KBM-7 (cell line): ENCODE data around the gene FBXL17.

Experiments used
- DNase-seq: peaks from one replicate; pipeline ENCODE4 v3.0.0-alpha.2; 2015
- in situ Hi-C: fragments of 300-500 bp; cut with MboI; formaldehyde crosslinking; loops from 2 replicates; pipeline ENCODE4 v1.14.3; 2020; ENCODE audit warnings: low sequenced_read_pairs, low pct_unique_long_range_greater_than_20kb, mixed read lengths

The FBXL17 gene

DNA sequence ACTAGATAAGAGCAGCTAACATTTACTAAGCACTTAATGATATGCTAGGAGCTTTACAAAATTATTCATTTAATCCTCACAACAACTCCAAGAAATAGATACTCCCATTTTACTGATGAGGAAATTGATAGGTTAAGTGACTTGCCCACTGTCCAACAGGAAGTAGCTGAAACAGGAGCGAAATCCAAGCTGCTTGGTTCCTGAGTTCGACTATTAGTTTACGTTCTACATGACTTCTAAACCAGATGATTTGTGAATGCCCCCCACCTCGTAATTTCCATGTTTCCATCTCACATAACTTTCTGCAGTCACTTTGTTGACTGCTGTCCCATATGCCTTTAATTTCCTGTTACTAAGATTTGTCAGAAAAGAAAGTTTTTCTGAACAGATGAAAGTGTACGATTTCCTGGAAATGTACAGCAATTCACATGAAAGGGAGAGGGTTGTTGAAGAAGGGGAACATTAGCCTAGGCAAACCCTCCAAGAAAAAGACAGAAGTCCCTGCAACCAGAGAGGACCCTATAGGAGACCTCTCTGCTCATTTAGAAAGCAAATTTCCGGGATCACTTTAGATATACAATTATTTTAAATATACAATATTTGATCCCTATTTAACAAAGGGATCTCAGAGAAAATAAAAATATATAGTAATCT lies 432.1 kb downstream of the FBXL17 start:
- in situ Hi-C loops = no loop called here
- peak; percentile 12 for DNase-seq

DNA sequence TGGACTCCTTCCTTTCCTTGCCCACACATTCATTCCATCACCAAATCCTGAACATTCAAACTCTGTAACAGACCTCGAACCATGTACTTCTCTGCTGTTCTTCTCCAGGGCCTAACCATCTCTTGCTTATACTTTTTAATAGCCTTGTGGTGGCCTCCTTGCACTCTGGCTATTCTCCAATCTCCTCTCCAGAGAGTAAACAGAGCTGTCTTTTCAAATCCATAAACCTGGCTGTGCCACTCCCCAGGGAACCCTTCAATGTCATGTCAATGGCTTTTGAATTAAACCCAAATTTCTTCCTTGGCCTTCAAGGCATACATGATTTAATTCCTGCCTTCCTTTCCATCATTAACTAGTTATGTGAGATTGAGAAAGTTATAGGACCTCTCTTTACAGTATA lies 433.5 kb downstream of the FBXL17 start:
- DNase-seq = no peak

DNA sequence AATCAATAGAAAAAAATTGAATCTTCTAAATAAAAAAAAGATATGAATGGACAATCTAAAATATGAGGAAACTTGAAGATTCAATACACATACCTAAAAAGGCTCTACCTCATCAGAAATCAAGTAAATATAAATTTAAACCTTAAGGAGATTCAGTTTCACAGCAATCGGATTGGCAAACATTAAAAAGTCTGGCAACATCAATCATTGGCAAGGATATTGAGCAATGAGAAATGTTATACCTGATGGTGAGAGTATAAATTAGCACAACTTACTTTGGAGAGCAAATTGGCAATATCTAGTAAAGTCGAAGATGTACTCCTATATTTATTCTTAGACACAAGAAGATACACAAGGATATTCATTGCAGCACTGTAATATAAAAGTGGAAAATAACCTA lies 436.8 kb downstream of the FBXL17 start:
- in situ Hi-C loops = no loop called here
- no peak for DNase-seq

More for the DNA sequence above, 433.5 kb downstream of the FBXL17 start:
- in situ Hi-C loops = no loop called here

DNA sequence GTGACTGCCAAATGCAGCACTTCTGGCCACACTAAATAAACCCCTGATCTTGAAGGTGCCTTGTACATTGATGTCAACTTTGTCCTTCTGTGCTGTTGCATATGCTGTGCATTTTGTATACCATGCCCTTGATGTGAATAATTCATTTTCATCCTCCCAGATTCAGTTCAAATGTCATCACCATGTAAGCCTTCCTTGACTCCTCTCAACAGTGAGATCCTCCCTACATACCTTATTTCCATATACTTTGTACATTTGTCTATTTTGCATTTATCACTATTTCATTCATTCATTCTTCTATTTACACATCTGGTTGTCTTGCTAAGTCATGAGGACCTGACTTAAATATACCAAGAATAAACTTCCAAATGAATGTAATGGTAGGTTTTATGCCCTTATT lies 438.0 kb downstream of the FBXL17 start:
- in situ Hi-C loops = no loop called here
- DNase-seq = no peak

DNA sequence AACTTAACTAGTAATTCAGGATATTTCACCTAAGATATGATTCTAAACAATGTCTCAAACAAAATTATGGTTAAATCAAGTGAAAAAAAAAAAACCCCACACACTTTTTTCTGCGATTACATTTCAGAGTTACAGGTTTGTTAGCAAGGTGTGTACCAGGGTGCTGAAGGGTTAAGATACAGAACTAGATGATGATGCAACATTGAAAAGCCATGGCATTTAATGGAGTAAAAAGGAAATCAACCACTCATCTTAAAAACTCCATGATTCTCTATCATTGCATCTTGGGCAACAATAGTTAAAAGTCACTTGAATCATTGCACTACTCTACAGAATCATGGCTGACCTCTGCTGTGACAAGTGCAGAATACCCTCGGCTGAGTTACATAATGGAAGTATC lies 440.9 kb downstream of the FBXL17 start:
- DNase-seq = no peak
- in situ Hi-C loops = no loop called here

DNA sequence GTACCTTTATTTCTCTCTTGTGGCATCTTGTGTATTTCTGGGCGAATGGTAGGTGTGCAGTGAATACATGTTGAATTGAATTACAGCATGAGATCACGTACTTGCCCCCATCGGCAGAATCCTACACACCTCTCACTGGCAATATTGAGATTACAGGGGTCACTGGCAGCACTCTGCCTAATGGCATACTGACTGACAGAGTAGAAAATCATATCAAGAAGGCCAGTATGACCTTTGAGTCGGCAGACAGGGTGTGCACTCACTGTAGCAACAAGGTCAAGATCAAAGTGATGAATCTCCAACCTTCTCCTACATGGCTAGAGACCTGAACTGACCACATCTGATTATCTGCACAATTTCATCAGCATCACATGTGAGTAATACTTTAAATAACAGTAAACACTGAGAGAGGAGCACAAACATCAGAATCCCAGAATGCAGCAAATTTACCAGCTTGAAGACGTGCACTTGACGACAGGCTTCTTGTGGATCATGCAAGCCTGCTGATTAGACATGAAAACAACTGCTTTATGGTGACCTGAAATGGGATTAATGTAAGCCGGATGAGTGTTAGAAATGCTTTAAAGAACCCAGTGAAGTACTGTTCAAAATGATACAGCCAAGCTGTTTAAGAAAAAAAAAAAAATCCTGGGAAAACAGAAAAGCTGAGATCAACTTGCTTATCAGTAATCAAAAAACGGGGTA lies 444.1 kb downstream of the FBXL17 start:
- in situ Hi-C loops = no loop called here
- DNase-seq = no peak

DNA sequence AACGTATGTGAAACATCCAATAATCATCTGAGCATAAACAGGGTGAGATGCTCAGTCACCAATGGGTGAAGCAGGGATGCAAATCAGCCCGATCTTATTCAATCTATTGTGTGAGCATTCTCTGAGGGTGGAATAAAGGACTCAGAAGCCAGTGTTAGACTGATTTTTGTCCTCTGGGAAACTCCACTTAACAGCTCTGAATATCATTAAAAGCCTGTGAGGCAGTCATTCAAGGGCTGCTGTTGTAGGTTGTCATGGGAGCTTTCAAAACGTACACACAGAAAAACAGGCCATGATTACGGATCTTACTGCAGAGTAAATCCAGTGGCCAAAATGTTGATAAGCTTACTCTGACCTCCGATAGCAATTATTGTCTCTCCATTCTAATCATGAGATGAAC lies 444.7 kb downstream of the FBXL17 start:
- no peak for DNase-seq
- in situ Hi-C loops = no loop called here

DNA sequence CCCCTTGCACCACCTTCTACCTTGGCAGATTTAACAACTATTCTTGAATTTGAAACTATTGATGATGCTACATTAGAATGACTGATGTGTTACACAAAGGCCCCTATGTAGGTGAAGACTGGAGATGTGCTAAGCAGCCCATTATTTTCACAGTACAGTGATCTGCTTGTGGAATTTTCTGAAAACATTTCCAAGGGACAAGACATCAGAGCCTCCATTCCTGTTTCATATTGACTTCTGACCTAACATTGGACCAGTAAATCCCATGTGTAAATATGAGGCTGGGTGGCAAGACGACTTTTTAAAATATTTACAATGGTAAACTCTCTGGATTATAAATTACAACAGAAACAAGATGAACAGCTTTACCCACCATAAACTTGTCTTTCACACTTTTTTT lies 445.4 kb downstream of the FBXL17 start:
- in situ Hi-C loops = no loop called here
- DNase-seq = no peak

DNA sequence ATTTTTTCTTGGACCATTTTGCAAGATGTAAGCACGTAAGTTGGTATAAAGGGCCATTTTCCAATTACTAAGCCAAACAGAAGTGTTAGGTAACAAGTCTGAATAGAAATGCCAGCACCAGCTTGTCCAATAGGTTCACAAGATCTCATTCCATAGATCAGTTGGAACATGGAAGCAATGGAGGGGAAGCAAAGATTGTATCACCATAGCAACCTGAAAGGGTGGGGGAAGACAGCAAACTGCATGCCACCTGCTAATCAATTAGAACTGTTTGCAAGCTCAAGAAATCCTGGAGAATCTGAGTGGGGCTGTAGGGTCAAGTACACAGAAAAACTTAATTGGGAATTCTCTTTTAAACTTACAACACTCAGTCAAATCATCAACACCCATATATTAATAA lies 446.3 kb downstream of the FBXL17 start:
- DNase-seq = no peak
- in situ Hi-C loops = no loop called here

DNA sequence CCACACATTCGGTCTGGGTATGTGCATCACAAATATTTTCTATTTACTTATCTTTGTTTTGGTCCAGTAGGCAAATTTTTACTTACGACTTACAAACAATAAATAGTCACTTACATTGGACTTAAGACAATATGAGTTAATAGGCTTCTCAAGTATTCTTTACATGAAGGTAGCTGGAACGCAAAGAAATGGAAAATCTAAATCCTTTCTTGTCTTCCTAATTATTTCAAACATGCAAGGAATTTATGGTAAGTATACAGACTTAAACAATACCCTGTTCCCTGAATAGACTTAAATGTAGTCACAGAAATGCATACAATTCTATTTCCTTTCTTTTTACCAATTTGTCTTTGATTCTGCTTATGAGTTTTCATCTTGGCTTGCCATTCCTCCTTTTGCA lies 448.6 kb downstream of the FBXL17 start:
- DNase-seq = no peak
- in situ Hi-C loops = no loop called here

DNA sequence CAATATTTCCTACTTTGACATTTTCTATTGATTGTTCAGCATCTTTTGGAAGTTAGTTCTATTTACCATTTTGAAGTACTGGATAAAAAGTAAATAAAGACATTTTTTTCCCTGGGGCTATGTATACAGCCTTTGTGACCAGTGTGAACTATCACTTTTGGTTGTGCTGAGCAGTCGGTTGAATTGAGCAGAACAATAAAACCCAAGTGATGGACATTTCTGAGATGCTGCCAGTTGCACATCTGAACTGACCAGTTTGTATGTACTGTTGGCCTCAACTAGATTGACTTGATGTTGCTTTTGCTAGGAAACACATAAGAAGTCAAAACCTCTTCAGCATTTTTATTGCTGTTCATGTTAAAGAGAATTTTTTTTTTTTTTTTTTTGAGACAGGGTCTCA lies 451.0 kb downstream of the FBXL17 start:
- in situ Hi-C loops = no loop called here
- no peak for DNase-seq

DNA sequence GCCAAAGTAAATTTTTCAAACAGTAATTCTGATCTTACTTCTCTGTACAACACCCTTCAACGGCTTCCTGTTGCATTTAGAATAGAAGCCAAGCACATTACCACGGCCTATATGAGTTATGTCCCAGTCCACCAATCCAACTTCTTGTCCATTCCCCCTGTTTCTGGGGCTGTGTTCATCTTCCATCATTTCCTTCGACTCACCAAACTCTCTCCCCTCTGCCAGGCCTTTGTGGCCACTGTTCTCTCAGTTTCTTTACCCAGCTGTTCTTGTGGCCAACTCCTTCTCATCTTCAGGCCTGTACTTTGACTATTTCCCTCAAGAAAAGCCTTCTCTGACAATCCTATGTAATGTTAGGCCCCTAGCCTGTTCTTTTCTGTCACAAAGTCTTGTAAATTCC lies 451.8 kb downstream of the FBXL17 start:
- DNase-seq = no peak
- in situ Hi-C loops = no loop called here

DNA sequence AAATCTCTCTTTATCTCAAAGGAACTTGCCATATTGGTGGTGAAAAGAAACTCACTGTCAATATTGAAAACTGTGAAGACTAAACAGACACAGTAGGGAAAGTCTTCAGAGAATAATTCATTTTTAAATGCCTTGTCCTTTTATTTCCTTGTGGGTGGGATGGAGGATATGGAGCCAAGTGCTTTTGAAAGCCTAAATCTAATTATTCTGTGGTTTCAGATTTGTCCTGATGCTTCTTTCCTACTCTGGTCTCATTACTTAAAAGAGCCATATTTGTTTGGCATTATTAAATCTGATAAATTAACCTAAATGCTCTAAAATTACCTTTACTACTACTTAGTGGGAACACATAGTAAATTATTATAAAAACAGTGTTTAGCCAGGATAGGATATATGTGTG lies 452.8 kb downstream of the FBXL17 start:
- DNase-seq = no peak
- in situ Hi-C loops = no loop called here

DNA sequence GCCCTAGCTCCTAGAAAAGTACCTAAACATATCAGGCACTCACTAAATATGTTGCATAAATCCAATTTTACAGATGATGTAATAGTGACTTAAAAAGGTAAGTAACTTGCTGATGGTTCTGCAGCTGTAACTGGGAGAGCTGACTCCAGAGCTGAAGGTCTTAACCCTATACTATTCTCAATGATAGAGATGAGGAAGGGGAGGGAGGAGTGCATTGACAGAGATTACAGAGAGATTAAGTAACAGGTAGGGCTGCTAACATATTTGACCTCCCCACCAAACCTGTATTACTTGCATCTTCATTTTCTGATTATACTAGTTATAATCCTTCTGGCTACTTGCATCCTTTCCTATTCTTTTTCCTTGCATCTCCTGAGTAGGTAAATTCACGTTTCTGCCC lies 455.8 kb downstream of the FBXL17 start:
- in situ Hi-C loops = no loop called here
- DNase-seq = no peak

DNA sequence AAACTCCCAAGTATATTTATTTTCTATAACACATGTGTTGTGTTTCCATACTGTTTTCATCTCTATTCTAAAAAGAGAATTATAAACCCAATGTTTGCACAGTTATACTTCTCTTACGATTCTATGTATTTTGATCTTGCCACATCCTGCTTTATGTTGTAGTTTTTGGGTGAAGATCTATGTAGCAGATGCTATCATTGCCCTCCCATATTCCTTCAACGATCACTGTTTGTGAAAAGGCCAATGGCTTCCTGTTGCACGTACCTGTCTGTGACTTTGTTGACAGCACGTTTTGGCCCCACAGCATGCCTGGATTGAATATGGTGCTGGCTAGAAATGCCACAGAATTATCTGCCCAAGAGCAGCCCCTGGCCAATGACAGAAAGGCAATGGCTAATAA lies 456.7 kb downstream of the FBXL17 start:
- in situ Hi-C loops = no loop called here
- DNase-seq = no peak

DNA sequence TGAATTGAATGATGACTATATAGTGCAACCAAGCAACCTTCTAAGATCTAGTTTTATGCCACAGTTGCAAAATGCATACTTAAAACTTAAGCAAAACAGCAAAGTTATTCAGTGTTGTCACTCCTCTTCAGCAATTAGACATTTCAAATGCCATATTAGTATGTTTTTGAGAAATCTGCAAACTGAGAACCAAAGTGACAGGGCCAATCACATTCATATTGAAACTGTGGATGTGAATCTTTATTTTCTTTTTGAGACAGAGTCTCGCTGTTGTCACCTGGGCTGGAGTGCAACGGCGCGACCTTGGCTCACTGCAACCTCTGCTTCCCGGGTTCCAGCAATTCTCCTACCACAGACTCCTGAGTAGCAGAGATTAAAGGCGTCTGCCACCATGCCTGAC lies 461.9 kb downstream of the FBXL17 start:
- in situ Hi-C loops = no loop called here
- DNase-seq = no peak

DNA sequence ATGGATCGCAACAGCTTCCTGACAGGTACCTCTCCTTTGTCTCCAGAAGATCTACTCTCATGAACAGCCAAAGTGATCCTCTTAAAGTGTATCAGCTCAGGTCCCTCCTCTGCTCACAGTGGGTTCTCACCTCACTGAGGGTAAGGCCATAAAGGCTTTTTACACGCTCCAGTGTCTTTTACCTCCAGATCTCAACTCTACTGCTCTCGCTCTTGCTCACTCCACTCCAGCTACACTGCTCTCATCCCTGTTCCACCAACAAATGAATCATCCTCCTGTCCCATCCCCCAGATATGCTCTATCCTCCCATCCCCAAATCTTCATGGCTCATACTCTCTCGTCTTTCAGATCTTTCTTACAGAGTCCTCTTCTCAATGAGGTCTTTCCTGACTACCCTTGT lies 462.5 kb downstream of the FBXL17 start:
- DNase-seq = no peak
- in situ Hi-C loops = no loop called here

DNA sequence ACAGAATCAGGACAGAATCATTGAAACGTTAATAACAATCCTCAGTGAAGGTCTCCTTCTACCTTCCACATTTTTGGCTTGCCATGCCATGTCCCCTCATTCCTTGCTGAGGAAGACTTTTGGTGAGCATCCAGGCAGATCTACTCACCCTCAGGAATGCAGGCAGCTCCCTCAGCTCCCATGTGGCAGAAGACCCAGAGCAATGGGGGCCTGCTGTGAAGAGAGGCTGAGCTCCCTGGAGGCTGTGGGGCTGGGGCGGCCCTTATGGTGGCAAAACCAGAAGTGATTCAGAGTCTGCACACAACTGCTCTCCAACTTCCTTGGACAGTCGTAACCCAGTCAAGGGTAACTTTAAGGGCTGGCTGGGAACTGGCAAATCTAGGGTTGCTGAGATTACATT lies 463.9 kb downstream of the FBXL17 start:
- in situ Hi-C loops = no loop called here
- no peak for DNase-seq

DNA sequence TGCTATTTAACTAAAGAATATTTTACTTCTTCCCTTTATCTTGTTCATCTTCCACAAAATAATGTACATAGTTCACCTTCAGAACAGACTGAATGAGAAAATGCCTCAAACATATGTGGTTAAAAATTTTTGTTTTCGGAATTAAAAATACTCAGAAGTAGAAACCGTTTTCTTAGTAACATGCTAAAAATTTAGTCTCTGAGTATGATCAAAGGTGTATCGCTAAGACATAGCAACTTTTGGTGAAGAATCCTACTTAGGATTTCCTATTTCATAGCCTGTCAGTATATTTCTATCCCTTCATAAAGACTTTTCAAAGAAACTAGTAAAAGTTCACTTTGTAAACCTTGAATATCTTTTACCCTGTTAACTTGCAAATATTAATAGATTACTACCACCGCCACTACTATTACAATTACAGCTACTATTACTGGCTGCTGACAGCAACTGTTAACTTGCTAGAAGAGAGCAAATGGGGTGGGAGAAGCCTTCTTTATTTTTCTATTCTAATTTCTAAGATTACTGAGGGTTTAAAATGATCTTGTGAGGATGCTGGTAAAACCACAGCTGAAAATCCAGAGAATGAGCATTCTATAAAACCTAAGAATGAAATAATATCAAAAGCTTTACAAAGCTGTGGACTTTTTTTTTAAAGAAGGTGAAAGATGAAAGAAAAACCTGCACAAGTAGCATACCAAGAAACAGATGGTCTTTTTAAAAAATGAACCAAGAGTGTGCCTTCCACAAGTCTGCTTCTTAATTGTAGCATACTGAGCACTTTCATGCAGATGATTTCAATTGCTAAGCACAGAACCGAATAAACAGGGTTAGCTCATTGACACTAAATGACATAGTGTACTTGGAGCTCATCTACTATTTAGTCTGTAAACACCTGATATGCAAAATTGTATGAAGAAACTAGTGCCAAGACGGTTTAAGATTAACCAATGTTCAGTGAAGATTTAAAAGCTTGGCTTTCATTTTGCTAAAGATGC lies 464.9 kb downstream of the FBXL17 start:
- DNase-seq = no peak
- in situ Hi-C loops = no loop called here

DNA sequence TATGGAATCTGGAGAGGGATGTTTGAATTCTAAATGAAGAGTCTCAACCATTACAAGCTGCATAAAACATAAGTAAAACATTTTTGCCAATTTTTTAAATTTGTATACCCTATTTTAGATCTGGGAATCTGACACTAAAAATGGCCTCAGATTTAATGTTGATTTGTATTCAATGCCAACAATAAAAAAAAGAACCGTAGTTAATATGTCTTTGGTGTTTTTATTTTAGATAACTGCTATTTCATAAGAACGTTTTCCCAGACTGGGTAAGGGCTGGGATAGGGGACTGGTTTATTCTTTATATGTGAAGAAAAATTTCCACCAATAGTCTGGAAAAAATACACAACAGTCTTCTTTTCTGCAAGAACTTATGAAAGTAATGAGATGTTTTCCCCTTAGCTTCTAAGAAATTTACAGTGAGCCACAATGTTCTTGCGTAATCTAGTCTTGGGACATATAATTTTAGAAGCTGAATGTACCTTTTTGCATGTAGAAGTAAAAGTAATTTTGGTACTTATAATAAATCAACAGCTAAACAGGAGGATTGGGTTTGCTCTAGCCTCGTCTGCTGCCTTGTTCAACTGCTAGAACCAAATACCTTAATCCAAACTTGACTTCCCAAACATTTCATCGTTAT lies 466.6 kb downstream of the FBXL17 start:
- in situ Hi-C loops = no loop called here

More for the DNA sequence above, 466.6 kb downstream of the FBXL17 start:
- no peak for DNase-seq
